Measurements from ENCODE around the gene ZBTB3.
"Not testable (repeated sequence)": the region's sequence is repeated elsewhere in the genome, so short reads cannot be mapped to it uniquely, and the experiment has no call there.

Gene ZBTB3

DNA sequence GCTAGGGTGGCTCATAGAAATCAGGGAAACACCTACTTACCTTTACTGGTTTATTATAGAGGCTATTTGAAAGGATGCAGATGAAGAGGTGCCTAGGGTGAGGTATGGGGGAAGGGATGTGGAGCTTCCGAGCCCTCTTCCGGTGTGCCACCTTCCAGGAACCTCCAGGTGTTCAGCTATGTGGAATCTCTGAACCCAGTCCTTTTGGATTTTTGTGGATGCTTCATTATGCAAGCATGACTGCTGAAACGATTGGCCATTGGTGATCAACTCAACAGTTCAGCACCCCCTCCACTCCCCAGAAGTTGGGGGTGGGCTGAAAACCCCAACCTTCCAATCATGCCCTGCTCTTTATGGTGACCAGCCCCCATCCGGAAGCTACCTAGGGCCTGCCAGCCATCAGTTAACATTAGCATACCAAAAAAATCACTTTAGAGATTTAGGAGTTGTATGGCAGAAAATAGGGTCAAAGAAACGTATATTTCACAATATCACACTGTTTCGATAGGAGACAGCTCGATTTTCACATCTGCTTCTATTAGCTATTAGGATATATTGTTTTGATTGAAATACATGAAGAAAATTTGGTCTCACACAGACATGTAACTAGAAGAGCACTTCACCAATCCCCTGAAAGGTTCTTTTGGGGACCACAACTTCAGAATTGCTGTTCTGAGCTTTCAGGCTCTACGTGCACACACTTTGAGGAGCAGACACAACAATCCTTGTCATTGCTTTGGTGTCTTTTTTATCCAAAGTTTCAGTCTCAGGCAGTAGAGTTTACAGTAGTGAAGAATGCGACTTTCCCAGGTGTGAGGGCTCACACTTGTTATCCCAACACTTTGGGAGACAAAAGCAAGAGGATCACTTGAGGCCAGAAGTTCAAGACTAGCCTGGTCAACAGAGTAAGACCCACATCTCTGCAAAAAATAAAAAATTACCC is 4.2 kb upstream of the ZBTB3 start:
- DNase-seq (ENCODE audit: low read depth in 2 of 2), result no peak

DNA sequence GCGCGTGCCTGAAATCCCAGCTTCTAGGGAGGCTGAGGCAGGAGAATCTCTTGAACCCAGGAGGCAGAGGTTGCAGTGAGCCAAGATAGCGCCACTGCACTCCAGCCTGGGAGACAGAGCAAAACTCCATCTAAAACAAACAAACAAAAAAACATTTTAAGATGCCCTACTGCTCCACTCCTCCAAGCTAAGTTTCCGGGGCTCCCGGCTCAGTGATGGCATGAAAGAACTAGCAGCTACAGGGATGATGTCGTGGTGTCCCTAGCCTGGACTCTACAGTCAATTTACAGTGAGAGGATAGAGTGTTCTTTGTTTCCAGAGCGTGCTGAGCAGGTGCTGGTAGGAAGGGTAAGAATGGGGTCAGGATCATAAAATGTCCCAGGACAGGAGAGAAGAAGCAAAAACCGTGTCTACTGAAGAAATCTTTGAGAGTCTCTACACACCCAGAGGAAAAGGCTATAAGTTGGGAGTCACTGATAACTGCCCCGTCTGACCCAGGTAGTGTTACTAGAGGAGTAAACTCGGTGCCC is 1.2 kb upstream of the ZBTB3 start:
- DNase-seq (ENCODE audit: low read depth in 2 of 2), result no peak

DNA sequence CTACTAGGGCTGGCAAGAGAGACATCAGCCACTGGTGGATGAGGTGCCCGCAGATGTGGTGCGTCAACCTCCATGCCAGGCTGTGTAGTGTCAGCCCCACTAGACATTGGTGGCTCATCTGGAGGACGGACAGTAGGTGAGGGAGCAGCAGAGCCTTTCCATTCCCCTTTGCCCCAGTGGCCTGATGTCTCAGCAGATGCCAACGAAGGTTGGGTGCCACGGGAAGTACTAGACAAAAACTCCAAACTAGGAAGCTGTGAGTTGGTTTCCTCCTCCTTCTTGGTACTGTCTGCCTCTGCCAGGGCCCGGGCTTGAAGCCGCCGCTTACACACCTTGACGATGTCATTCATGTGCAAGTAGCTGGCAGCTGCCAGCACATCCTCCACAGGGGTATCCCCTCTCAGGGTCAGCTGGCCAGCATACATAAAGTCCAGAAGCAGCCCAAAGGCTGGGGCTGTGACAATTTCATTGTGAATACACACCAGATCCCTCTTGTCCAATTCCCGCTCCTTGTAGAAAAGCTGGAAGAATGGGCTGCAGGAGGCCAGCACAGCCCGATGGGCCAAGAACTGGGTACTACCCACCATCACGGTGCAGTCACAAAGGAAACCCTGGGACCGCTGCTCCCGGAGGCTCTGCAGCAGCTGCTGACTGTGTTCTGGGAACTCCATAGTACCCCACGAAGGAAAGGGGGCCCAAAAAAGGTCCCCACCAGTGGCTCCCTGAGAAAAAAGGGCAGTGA is 795 bp downstream of the ZBTB3 start:
- DNase-seq (ENCODE audit: low read depth in 2 of 2), result no peak

DNA sequence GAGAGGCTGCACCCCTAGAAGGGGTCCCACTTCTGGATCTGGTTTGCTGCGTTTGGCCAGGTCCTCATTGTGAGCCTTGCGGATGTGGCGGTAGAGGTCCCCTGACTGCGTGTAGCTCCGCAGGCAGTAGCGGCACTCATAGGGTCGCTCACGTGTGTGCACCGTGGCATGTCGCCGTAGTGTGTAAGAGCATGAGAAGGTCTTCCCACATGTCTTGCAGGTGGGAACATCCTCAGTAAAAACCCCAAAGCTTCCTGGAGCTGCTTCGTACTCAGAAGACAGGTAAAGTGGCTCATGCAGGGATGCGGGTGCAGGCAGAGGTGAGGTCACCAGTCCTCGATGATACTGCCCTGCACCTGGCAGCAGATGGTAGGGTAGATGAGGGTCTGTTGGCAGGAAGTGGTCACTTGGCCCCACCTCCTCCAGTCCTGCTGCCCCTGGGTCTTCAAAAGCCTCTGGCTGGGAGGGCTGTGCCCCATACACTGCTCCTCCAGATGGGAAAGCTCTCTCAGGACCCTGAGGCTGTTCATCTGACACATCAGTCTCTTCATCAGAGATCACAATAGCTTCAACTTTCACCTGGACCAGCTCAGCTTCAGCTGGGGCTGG is 1.7 kb downstream of the ZBTB3 start:
- no peak for DNase-seq (ENCODE audit: low read depth in 2 of 2)

DNA sequence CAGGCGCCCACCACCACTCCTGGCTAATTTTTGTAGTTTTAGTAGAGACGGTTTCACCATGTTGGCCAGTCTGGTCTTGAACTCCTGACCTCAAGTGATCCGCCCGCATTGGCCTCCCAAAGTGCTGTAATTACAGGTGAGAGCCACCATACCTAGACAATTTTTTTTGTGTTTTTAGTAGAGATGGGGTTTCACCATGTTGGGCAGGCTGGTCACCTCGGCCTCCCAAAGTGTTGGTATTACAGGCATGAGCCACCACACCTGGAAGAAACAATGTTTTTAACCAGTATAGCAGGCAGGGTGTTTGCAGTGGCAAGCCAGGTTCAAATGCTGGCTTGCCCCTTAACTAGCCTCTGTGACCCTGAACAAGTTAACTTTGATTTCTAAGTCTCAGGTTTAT is 4.0 kb downstream of the ZBTB3 start:
- not testable (repeated sequence) for DNase-seq (ENCODE audit: low read depth in 2 of 2)

DNA sequence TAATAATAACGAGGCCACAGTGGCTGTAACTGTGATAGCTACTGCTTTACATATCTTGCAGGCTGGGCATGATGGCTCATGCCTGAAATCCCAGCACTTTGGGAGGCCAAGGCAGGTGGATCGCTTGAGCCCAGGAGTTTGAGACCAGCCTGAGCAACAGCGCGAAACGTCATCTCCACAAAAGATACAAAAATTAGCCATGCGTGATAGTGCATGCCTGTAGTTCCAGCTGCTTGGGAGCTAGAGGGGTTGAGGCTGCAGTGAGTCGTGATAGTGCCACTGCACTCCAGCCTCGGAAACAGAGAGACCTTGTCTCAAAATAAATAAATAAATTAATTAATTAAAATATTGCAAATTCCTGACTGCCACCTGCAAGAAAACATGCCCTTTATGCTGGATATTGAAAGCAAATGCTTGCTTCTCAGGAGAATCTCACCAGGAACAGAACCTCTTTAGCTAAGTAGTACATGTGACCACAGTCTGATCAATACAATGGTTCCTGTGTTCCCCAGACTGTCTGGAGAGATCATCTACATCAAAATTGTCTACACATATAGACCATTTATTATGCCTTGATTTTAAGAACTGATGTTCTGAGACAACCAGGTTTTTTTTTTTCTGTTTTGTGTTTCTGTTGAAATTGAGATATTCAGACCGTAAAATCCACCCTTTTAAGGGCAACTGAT is 6.3 kb downstream of the ZBTB3 start:
- DNase-seq (ENCODE audit: low read depth in 2 of 2), result no peak

DNA sequence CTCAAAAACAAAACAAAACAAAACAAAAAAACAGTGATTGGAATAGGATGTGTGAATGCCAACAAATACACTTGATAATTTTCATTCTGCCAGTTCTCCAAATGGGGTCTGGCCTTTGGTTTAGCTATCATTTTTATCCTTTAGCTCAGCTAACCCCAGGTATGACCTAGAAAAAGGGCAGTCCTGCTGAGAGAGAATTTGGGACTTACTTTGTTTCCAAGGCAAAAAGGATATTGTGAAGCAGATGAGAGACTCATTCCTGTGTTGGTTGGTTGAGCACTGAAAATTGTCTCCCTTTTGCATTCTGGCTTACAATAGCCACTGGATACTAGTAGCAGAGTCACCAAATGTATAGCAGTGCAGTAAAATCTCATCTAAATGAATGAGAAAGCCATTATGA is 16.8 kb downstream of the ZBTB3 start:
- DNase-seq (ENCODE audit: low read depth in 2 of 2), result no peak

DNA sequence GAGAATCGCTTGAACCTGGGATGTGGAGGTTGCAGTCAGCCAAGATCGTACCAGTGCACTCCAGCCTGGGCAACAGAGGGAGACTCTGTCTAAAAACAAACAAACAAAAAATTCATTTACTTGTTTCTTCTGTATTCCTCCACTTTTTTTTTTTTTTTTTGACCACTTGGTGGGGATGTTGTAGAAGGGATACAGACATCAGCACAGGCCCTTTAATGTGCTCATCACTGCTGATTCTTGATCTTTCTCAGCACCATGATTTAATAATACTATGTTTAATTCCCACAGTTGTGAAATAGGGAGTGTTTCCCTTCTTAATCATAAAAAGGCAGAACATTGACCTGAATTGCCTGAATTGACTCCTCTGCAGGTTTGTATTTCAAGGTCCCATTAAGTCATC is 21.1 kb downstream of the ZBTB3 start:
- DNase-seq (ENCODE audit: low read depth in 2 of 2), result no peak

DNA sequence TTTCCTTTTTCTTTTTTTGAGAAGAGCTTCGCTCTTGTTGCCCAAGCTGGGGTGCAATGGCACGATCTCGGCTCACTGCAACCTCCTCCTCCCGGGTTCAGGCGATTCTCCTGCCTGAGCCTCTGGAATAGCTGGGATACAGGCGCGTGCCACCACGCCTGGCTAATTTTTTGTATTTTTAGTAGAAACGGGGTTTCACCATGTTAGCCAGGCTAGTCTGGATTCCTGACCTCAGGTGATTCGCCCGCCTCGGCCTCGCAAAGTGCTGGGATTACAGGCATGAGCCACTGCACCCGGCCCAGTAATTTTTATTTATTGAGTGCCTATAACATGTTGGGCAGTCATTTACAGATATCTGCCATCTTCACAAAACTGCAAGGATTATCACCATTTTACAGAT is 23.9 kb downstream of the ZBTB3 start:
- not testable (repeated sequence) for DNase-seq (ENCODE audit: low read depth in 2 of 2)

DNA sequence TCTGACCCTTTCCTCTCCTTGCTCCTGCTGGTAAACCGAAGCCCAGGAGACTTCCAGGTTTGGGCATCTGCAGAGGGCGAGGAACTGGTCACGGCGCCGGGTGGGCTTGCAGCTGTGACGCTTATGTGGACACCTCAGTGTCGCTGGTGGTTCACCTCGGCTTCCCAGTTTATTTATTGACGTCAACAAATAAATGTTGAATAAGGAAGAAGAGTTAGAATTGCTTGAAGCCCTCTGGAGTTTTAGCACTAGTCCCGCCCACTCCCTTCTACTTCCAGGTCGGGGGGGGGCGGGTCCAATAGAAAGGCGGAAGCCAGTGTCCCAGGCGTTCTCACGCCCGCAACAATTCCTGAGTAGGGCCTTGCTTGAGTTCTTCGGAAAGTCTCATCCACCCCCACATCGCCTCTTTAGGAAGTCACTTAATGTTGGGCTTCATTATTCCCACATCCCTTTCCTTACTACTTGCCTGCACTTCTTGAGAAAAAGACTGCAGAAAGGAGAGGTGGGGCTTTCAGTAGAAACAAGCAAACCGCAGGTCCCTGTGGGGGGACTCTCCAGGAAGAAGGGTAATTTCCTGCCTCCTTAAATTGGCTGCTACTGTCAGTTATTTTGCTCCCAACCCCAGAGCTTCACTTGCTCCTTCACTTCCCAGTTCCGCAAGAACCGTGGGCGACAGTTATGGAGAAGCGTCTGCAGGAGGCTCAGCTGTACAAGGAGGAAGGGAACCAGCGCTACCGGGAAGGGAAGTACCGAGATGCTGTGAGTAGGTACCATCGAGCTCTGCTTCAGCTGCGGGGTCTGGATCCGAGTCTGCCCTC is 25.6 kb downstream of the ZBTB3 start, which contains the start of gene TTC9C:
Gene TTC9C, plus strand, starts transcription at position 316 of the 818 bp plus-strand sequence. Its CDS starts 363 bp downstream, at position 679.
- DNase-seq (ENCODE audit: low read depth in 2 of 2), result peak; percentile 45 to 60

DNA sequence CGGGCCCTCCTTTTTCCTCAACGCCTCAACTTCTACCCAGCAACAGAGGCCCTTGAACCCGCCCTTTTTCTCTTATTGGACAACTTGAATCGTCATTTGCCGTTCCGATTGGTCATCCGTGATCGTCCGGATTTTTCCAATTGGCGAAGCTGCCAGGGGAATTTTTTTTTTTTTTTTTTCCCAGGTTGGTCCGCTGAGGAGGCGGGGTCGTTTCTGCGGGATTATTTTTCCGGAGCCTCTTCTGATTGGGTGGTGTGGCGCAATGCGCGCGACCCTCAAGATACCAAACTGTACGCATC is 26.1 kb downstream of the ZBTB3 start:
- peak; percentile 40 to 61 for DNase-seq (ENCODE audit: low read depth in 2 of 2)

DNA sequence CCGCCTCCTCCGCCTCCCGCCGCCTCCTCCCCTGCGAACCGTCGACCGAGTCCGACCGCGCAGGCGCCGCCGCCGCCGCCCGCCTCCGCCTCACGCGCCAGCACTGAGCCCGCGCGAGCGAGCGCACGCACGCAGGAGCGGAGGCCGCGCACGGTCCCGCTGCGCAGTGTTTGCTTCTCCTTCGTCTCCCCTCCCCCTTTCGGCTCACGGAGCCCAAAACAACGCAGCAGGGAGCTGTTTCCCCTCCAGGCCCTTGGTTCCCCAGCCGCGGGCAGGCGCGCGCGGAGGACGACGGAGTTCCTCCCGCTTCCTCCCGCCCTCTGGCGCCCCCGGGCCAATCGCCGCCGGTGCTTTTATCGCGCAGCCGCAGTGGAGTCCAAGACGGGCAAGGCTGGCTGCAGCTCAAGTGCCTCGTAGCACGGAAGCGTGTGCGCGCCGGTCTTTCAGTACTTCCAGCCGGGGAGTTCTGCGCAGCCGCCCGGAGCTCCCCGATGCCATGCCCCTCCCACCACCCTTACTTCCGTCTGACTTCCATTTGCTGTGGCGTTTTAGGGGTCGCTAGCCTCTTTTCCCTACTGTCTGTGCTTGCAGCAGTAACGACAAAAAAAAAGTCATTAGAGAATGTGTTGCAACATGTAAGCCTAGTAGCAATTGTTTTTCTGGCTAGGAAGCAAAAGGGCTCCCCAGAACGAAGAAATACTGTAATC is 26.6 kb downstream of the ZBTB3 start, which contains the start of gene HNRNPUL2:
Gene HNRNPUL2, minus strand, starts transcription at position 293 of the 707 bp plus-strand sequence. CDS start 301 bp downstream, outside the sequence.
- DNase-seq (ENCODE audit: low read depth in 2 of 2), result peak; percentile 91 to 97

DNA sequence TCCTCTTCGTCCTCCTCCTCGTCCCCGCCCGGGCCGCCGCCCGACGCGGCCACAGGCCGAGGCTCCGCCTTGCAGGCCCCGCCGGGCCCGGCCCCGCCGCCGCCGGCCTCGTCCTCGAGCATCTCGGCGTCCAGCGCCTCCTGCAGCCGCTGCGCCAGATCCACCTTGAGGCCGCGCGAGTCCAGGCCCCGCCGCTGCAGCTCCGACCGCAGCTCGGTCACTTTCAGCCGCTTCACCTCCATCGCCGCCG is 27.1 kb downstream of the ZBTB3 start:
- no peak for DNase-seq (ENCODE audit: low read depth in 2 of 2)

DNA sequence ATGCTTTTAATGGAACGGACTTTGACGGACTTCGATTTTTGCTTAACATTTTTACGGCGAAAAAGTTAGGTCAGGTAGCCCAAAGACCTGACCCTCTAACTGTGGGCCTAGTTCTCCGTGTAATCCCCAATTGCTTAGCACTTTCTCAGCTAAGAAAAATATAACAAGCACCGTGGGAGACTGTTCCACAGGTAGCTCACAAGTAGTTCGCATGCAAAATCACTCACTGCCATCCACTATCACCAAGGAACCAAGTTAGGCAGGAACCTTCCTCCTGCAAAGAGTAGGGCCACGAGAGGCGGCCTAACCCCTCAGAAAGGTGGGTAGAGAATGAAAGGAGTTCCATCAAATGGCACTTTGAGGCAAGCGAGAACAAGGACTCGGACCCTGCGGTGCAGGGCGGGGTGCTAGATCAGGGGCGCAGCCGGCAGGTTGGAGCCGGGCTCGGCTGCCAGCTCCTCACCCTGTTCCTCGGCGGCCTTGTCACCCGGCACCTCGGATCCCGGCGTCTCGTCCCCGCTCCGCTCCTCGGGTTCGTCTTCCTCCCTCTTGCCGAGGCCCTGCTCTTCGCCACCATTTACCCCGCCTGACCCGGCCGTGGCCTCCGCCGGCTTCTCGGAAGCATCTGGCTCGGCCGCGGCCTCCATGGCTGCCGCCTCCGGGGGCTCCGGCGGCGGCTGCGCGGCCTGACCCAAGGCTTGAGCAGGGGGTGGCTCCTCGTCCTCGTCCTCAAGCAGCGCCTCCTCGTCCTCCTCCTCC is 27.6 kb downstream of the ZBTB3 start:
- DNase-seq (ENCODE audit: low read depth in 2 of 2), result no peak

DNA sequence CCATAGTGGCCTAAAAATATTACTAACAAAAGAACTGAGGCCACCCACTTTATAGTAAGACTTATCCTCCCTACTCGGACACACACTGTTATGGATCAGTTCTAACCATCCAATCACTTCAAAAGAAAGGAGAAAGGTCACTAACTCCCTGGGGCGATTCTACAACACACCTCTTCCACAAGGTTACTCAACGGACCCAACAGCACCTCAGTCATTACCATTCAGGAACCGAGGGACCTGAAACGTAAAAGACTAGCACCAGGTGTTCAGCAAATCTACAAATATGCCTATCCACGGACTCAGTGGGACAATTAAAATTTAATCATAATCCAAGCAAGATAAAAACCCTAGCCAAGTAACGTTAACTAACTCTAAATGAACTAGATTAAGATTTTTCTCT is 28.3 kb downstream of the ZBTB3 start:
- no peak for DNase-seq (ENCODE audit: low read depth in 2 of 2)

DNA sequence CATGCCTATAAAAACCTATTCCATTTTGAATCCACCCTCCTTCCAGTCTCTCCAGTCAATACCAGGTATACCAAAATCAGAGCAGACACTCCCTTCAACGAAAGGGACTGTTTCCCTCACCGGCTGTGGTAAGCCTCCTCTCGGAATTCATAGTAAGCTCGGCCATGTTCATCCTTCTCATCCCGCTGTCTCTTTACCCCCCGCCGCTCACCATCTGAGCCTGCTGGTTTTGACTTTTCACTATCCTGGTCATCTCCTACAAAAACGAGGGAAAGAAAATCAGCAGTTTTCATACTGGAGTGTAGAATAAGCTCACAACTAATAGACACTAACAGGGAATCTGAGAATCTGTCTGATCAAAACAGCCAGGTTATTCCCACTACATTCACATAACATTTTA is 29.8 kb downstream of the ZBTB3 start:
- DNase-seq (ENCODE audit: low read depth in 2 of 2), result no peak

DNA sequence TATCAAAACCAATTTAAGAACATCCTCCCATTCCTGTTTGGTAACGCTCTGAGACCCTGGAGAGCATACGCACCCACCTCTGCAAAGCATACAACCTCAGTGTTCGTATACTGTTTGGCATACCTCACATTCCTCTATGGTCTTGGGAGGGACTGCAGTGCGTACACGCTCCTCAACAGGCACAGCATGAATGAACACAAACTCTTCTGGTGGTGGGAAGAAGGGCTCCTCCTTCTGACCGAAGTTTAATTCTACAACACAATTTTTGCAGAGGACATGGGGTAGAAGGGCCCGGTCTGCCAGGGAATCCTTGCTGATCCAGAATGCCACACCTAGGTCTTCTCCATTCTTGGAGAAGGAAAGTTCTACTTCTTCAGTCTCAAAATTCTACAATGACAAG is 32.0 kb downstream of the ZBTB3 start:
- no peak for DNase-seq (ENCODE audit: low read depth in 2 of 2)

DNA sequence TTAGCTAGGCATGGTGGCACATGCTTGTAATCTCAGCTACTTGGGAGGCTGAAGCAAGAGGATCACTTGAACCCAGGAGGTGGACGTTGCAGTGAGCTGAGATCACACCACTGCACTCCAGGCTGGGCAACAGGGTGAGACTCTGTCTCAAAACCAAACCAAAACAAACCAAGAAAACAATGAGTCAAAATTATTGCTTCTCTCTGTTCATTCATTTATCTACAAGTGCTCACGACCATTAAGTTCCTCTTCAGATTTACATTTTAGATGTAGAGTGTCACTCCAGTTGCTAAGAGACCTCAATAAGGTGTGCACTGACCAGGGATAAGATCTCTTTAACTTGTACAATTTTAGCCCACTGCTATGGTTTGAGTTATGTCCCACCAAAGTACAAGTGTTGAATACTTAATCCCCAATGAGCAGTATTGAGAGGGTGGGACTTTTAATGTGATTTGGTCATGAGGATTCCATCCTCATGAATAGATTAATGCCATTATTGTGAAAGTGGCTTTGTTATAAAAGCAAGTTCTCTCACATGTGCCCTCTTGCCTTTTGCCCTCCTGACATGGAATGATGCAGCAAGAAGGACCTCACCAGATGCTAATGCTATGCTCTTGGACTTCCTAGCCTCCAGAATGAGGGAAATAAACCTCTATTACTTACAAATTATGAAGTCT is 34.5 kb downstream of the ZBTB3 start:
- no peak for DNase-seq (ENCODE audit: low read depth in 2 of 2)

DNA sequence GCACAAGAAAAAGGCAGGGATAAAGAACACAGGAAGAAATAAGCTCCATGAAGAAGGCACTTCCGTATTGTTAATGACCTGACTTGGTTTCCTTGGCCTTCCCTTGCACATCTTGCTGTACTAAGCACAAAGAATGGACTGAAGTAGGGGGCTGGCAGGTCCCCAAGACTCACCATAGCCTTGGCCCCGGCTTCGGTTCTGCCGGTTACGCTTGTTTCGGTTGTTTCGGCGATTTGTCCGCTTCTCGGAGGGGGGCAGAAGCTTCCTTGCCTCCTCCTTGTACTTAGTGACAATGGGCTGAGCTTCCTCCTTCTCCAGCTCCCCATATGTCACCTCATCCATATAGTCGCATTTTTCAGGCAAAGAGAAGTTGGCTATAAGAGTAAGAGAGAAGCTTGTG is 37.1 kb downstream of the ZBTB3 start:
- DNase-seq (ENCODE audit: low read depth in 2 of 2), result no peak
